K562 (cell line): ENCODE results near the gene SCAPER. TPM values are rescaled to one million over a fixed set of nuclear protein-coding genes. Genes with fewer than 3 reads are reported as not detected.

Experiments
- ATAC-seq: fragments of 200-7000 bp; cut with Tn5 transposase; 3 replicates; pipeline ENCODE4 v1.9.1; 2020; ENCODE audit warnings: moderate library complexity
- BruUV-seq: library from RNA; stranded (reverse); fragments of 400-500 nt; replicated peaks from 2 replicates; lab custom pipeline; 2021; lab: Mats Ljungman, UMichigan
- CTCF ChIA-PET: fragments of 300-600 bp; formaldehyde crosslinking; extraction: SDS; loops from one replicate; lab custom pipeline; 2021; ENCODE audit warnings: low intra/inter-chr PET ratio; lab: Yijun Ruan, JAX
- POLR2A ChIA-PET: fragments of 300-600, 350-650 bp; sonication (Branson Sonifier 250); formaldehyde crosslinking; extraction: SDS; loops from one replicate; lab custom pipeline; 2021; ENCODE audit warnings: antibody characterized with exemption, inconsistent platforms; lab: Yijun Ruan, JAX
- DNase-seq, 4 experiments: peaks; one replicate each; pipeline versions ENCODE4 v3.0.0 to v3.0.0-alpha.2; 2011 to 2018; ENCODE audit warnings: low spot score in 3 of 4, mixed read lengths in 3 of 4; ENCODE audit errors: extremely low read depth in 1 of 4
- FAIRE-seq: peaks from 2 replicates; lab custom pipeline; 2011; peaks lifted over from hg19 to GRCh38; lab: Jason Lieb, UNC
- H2AFZ ChIP-seq: 2 replicates; pipeline ENCODE4 v1.6.0; 2011; ENCODE audit warnings: low read depth, low read length, control low read depth, inconsistent platforms
- H3K27ac ChIP-seq: fragments of 200-600 bp; 3 replicates; pipeline ENCODE4 v1.8.0; 2011; ENCODE audit warnings: low read depth, mild to moderate bottlenecking, control low read depth, inconsistent platforms, low read length, moderate library complexity, mixed read lengths; ENCODE audit errors: extremely low read depth
- H3K27me3 ChIP-seq, 2 experiments: fragments of 300-600 bp in 1 of 2; 2 replicates in 1 of 2; 3 replicates in 1 of 2; pipeline versions ENCODE4 v1.6.0 to v1.8.0; 2011; ENCODE audit warnings: inconsistent platforms in 2 of 2, low read length in 2 of 2, mild to moderate bottlenecking in 1 of 2, mixed read lengths in 1 of 2, moderate library complexity in 1 of 2; ENCODE audit not compliant: control insufficient read depth in 2 of 2, insufficient read depth in 2 of 2
- H3K36me3 ChIP-seq: fragments of 300-600 bp; 3 replicates; pipeline ENCODE4 v1.8.0; 2011; ENCODE audit warnings: mild to moderate bottlenecking, low read length, inconsistent platforms; ENCODE audit not compliant: control insufficient read depth, insufficient read depth
- H3K4me1 ChIP-seq, 2 experiments: fragments of 200-600 bp in 1 of 2; replicated peaks in 1 of 2; 2 replicates in 1 of 2; 3 replicates in 1 of 2; pipeline versions ENCODE4 v1.5.1 to v1.8.0; 2011; ENCODE audit warnings: inconsistent platforms in 2 of 2, low read length in 2 of 2, mild to moderate bottlenecking in 1 of 2, mixed read lengths in 1 of 2, moderate library complexity in 1 of 2; ENCODE audit not compliant: control insufficient read depth in 2 of 2, insufficient read depth in 2 of 2
- H3K4me2 ChIP-seq: 2 replicates; pipeline ENCODE4 v1.6.1; 2011; ENCODE audit warnings: low read length, control low read depth, inconsistent platforms, mixed read lengths; ENCODE audit not compliant: insufficient read depth
- H3K4me3 ChIP-seq: fragments of 200-600 bp; sonication (generic), shearing (Covaris generic); 2 replicates; pipeline ENCODE4 v1.5.1; 2016; ENCODE audit warnings: control low read depth, inconsistent platforms
- H3K79me2 ChIP-seq: fragments of 200-600 bp; 3 replicates; pipeline ENCODE4 v1.8.0; 2011; ENCODE audit warnings: low read length, inconsistent platforms; ENCODE audit not compliant: control insufficient read depth, insufficient read depth
- H3K9ac ChIP-seq, 2 experiments: 2 replicates each; pipeline versions ENCODE4 v1.6.0 to v1.6.1; 2011; ENCODE audit warnings: low read depth in 2 of 2, low read length in 2 of 2, control low read depth in 1 of 2, inconsistent platforms in 1 of 2, mild to moderate bottlenecking in 1 of 2, mixed read lengths in 1 of 2; ENCODE audit not compliant: insufficient read depth in 1 of 2
- H3K9me1 ChIP-seq: one replicate; pipeline ENCODE4 v1.6.0; 2011; ENCODE audit warnings: inconsistent platforms, mild to moderate bottlenecking, low read length, moderate library complexity; ENCODE audit not compliant: control insufficient read depth, insufficient read depth
- H3K9me3 ChIP-seq: replicated peaks from 2 replicates; pipeline ENCODE4 v1.5.1; 2011; ENCODE audit warnings: low read depth, low read length, inconsistent platforms; ENCODE audit not compliant: control insufficient read depth, insufficient read depth
- H4K20me1 ChIP-seq: replicated peaks from 2 replicates; pipeline ENCODE4 v1.6.1; 2011; ENCODE audit warnings: low read length, inconsistent platforms, mixed read lengths; ENCODE audit not compliant: control insufficient read depth, insufficient read depth
- CBX2 ChIP-seq: fragments of 200-600 bp; sonication (generic); IDR thresholded peaks from one replicate; pipeline ENCODE4 v1.6.1; 2012; ENCODE audit warnings: mild to moderate bottlenecking, low read length, inconsistent platforms; ENCODE audit not compliant: insufficient read depth, poor library complexity, severe bottlenecking
- CC2D1A ChIP-seq: fragments of 450-650 bp; IDR thresholded peaks from 2 replicates; pipeline ENCODE4 v1.6.1; 2017; ENCODE audit warnings: mild to moderate bottlenecking
- CCAR2 ChIP-seq: fragments of 200-400 bp; formaldehyde crosslinking; IDR thresholded peaks from 2 replicates; pipeline ENCODE4 v1.6.1; 2017; ENCODE audit warnings: mild to moderate bottlenecking, low read depth, low read length
- PHF8 ChIP-seq: fragments of 200-600 bp; sonication (generic); IDR thresholded peaks from 2 replicates; pipeline ENCODE4 v1.6.1; 2012; ENCODE audit warnings: mixed run types, mild to moderate bottlenecking, inconsistent platforms, low read length, moderate library complexity, borderline replicate concordance
- ZNF146 ChIP-seq: IDR thresholded peaks from one replicate; pipeline ENCODE4 v1.6.1; 2018; ENCODE audit warnings: missing compliant biosample characterization; ENCODE audit not compliant: unreplicated experiment
- WGBS: fragments of 100-300 bp; shearing (Covaris generic); methylation state at CpG from one replicate; pipeline ENCODE4 v1.1.6; 2016; ENCODE audit warnings: low coverage, mixed read lengths; ENCODE audit not compliant: insufficient coverage; ENCODE audit errors: missing lambda C conversion rate; 5-methylcytosine and 5-hydroxymethylcytosine counted together
- in situ Hi-C: fragments of 300-500 bp; cut with MboI; formaldehyde crosslinking; loops from 4 replicates; pipeline ENCODE4 v1.15.0; 2018; ENCODE audit warnings: inconsistent platforms, mixed read lengths
- intact Hi-C: fragments of 100-400 bp; cut with micrococcal nuclease; formaldehyde crosslinking; loops from 2 replicates; pipeline ENCODE4 v1.14.2; 2022
- polyA plus RNA-seq, 8 experiments: library from polyadenylated mRNA; depleted of rRNA in 4 of 8; stranded (reverse) in 5 of 8; unstranded in 3 of 8; fragments of >200 nt; fragmentation: Nextera tagmentation in 2 of 8; fragmentation: Illumina TruSeq in 1 of 8; extraction: Ambion mirVana in 2 of 8; extraction: Trizol in 1 of 8; gene quantifications; 2 replicates each; pipeline versions ENCODE4 v1.2.1 to v1.2.3, GENCODE V29; 2011 to 2014; ENCODE audit warnings: inconsistent platforms in 1 of 8, missing spikeins in 1 of 8
- total RNA-seq, 7 experiments: library from RNA; depleted of rRNA in 6 of 7; stranded (reverse); fragments of >200 nt in 6 of 7; fragmentation: Illumina TruSeq in 2 of 7; extraction: Trizol in 2 of 7; gene quantifications; 2 replicates each; pipeline versions ENCODE4 v1.2.1 to v1.2.3, GENCODE V29; 2011 to 2021; ENCODE audit warnings: low replicate concordance in 1 of 7
- TF ChIP-seq, protein P1 (sequence below), 2 experiments: fragments of 450-650 bp; conservative IDR thresholded peaks; 2 replicates each; pipeline ENCODE4 v1.6.1; 2017; ENCODE audit warnings: mild to moderate bottlenecking in 2 of 2, moderate library complexity in 2 of 2
- TF ChIP-seq, protein P2 (sequence below): sonication (generic); IDR thresholded peaks from 2 replicates; pipeline ENCODE4 v1.6.1; 2016
- TF ChIP-seq, protein P3 (sequence below): sonication (generic); formaldehyde crosslinking; IDR thresholded peaks from 2 replicates; pipeline ENCODE4 v1.8.0; 2022; ENCODE audit warnings: mild to moderate bottlenecking, low read depth, missing genetic modification reagents

Gene SCAPER
- total and polyA plus RNA-seq, 9 of the 15 experiments (the other 6 are each of a cell fraction or from before 2014, with no cell fraction given): 1.3 to 5.7 (median 3.2) TPM

DNA sequence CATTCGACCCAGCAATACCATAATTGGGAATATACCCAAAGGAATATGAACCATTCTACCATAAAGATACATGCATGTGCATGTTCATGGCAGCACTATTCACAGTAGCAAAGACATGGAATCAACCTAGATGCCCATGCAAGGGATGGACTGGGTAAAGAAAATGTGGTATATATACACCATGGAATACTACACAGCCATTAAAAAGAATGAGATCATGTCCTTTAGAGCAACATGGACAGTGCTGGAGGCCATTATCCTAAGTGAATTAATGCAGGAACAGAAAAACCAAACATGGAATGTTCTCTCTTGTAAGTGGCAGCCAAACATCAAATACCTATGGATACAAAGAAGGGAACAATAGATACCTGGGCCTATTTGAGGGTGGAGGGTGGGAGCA, 601.2 kb downstream of the SCAPER start:
- intact Hi-C loops: no loop called here
- no peak for FAIRE-seq
- Histone ChIP-seq H3K79me2 (peaks cover 99% of the 10 kb centered on the region), H3K27ac (no peak overlapping the region)
- CTCF ChIA-PET: no interaction called here
- 100% methylated on average over 1 of the region's 1 CpG for WGBS
- no peak for DNase-seq
- in situ Hi-C loops: no loop called here
- TF ChIP-seq ZNF146 (peak; percentile 90), PHF8 (no peak)
- TF ChIP-seq, all 486 proteins: peak for 1
- POLR2A ChIA-PET: no interaction called here
- no TSS peak for BruUV-seq
- H3K4me3 ChIP-seq: no peak overlapping the region
- no peaks in the 10 kb centered on the region for H3K9me3 ChIP-seq
- peaks cover 4% of the 10 kb centered on the region for H3K9me1 ChIP-seq
- ATAC-seq: no peak
- no peak overlapping the region for H3K9ac ChIP-seq
- H3K27me3 ChIP-seq: no peaks in the 10 kb centered on the region
- H3K36me3 ChIP-seq: peaks cover 10% of the 10 kb centered on the region; the same call in 1 of the 3 replicates
- no peak overlapping the region for H2AFZ ChIP-seq
- peaks cover 36% of the 10 kb centered on the region; the same call in 1 of the 2 replicates for H4K20me1 ChIP-seq
- H3K4me1 ChIP-seq: peaks cover under 1 to 9% of the 10 kb centered on the region in 2 experiments; a peak in 3 of 5 replicates
- H3K4me2 ChIP-seq: no peak overlapping the region

DNA sequence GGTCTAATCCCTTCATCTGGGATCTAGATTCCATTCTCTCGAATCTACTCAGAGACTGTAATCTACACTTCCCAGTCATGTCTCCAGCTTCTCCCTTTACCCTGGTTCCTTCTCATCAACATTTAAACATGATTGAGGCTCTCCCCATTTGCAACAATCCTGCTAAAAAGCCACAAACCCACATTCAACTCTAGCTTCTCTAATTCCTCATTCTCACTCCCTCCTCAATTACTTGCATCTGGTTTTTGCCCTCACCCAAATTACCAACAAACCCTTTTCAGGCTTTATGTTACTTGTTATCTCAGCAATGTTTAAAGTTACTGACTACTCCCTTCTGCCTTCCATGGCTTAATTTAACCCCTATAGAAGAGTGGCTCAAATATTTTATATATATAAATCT, 605.4 kb downstream of the SCAPER start:
- peaks cover 96% of the 10 kb centered on the region for H3K79me2 ChIP-seq
- intact Hi-C loops (no loop called here), in situ Hi-C loops (no loop called here)
- H3K4me2 ChIP-seq: no peak overlapping the region
- H3K27me3 ChIP-seq: no peaks in the 10 kb centered on the region
- WGBS: 40% methylated on average over 1 of the region's 1 CpG
- no peak overlapping the region for H3K27ac ChIP-seq
- DNase-seq (no peak), ATAC-seq (no peak; the same call in 2 of the 3 replicates)
- peaks cover 8% of the 10 kb centered on the region; the same call in 2 of the 3 replicates for H3K36me3 ChIP-seq
- H3K9me3 ChIP-seq: no peaks in the 10 kb centered on the region
- H3K9me1 ChIP-seq: peaks cover 4% of the 10 kb centered on the region
- POLR2A ChIA-PET: interaction anchor here (0.8 to 3.6 kb wide), 3 partner anchors 9 to 11 kb away, joined by 4 to 20 read pairs (median 10); no protein-coding TSS in a partner anchor
- H4K20me1 ChIP-seq: peaks cover 42% of the 10 kb centered on the region; the same call in 1 of the 2 replicates
- BruUV-seq: no TSS peak
- no peak overlapping the region for H2AFZ ChIP-seq
- CTCF ChIA-PET: no interaction called here
- H3K4me3 ChIP-seq: no peak overlapping the region
- peaks cover 0 to 2% of the 10 kb centered on the region in 2 experiments; a peak in 2 of 5 replicates for H3K4me1 ChIP-seq
- TF ChIP-seq CC2D1A: 0 out of 2 replicates have a peak, but pooled peaks have one; percentile 35
- TF ChIP-seq CBX2: no peak
- TF ChIP-seq, protein P1, sequence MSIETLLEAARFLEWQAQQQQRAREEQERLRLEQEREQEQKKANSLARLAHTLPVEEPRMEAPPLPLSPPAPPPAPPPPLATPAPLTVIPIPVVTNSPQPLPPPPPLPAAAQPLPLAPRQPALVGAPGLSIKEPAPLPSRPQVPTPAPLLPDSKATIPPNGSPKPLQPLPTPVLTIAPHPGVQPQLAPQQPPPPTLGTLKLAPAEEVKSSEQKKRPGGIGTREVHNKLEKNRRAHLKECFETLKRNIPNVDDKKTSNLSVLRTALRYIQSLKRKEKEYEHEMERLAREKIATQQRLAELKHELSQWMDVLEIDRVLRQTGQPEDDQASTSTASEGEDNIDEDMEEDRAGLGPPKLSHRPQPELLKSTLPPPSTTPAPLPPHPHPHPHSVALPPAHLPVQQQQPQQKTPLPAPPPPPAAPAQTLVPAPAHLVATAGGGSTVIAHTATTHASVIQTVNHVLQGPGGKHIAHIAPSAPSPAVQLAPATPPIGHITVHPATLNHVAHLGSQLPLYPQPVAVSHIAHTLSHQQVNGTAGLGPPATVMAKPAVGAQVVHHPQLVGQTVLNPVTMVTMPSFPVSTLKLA (conservative IDR thresholded peaks at IDR 0.05): no peak
- no peak for TF ChIP-seq CCAR2
- TF ChIP-seq, protein P2, sequence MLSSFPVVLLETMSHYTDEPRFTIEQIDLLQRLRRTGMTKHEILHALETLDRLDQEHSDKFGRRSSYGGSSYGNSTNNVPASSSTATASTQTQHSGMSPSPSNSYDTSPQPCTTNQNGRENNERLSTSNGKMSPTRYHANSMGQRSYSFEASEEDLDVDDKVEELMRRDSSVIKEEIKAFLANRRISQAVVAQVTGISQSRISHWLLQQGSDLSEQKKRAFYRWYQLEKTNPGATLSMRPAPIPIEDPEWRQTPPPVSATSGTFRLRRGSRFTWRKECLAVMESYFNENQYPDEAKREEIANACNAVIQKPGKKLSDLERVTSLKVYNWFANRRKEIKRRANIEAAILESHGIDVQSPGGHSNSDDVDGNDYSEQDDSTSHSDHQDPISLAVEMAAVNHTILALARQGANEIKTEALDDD: 0 out of 2 replicates have a peak, but pooled peaks have one; percentile 23
- TF ChIP-seq, protein P3, sequence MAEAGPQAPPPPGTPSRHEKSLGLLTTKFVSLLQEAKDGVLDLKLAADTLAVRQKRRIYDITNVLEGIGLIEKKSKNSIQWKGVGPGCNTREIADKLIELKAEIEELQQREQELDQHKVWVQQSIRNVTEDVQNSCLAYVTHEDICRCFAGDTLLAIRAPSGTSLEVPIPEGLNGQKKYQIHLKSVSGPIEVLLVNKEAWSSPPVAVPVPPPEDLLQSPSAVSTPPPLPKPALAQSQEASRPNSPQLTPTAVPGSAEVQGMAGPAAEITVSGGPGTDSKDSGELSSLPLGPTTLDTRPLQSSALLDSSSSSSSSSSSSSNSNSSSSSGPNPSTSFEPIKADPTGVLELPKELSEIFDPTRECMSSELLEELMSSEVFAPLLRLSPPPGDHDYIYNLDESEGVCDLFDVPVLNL (CRISPR knock-in tag): no peak
- TF ChIP-seq, all 486 proteins: peak for 2
- FAIRE-seq: no peak
- H3K9ac ChIP-seq: no peak overlapping the region
